ENCODE results near the gene PRR11. TPM values are rescaled to one million over a fixed set of nuclear protein-coding genes. Genes with fewer than 3 reads are reported as not detected.

PRR11 gene
- total and polyA plus RNA-seq, 2 of the 4 experiments (the other 2 are of a cell fraction), result 8.6 to 24.0 TPM

DNA sequence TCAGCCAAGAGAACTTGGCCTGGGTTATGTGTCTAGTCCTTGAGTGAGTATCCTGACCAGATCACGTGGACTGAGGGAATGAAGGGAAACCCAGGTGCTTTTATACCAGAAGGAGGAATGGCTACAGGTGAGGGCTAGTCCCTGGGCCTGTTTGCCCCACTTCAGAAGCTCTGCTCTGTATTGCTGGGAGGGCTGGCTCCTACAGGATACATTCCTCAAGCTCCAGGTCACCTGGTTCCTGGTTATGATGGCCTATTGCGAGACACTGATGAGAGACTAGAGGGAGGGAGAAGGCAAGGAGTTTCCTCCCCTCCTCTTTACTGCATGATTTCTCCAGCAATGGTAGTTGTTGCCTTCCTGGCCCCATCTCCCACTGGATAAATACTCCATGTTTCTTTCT, 35.3 kb downstream of the PRR11 start:
- Histone ChIP-seq H2AFZ (replicated peaks; ENCODE audit: low read length, poor library complexity) (no peak overlapping the region), H3K36me3 (ENCODE audit: control insufficient read depth, insufficient read depth, low read length) (peaks cover 4% of the 10 kb centered on the region), H2BK15ac (ENCODE audit: low read depth, low read length) (no peak overlapping the region), H4K5ac (ENCODE audit: low read depth, low read length) (peak overlapping the region; percentile 45; the same call in 1 of the 2 replicates), H4K91ac (ENCODE audit: insufficient read depth, low read depth, low read length) (no peak overlapping the region), H3K4me3 (ENCODE audit: insufficient read depth, low read depth, low read length) (no peak overlapping the region), H2BK120ac (ENCODE audit: low read depth, low read length) (no peak overlapping the region), H3K56ac (ENCODE audit: extremely low read depth, insufficient read depth, low read length) (no peak overlapping the region), H3K4me1 (ENCODE audit: control insufficient read depth, insufficient read depth, low read length) (no peaks in the 10 kb centered on the region), H4K8ac (ENCODE audit: low read depth in 2 of 2, low read length in 2 of 2) (no peak overlapping the region), H2BK20ac (ENCODE audit: low read depth, low read length) (no peak overlapping the region), H4K20me1 (ENCODE audit: insufficient read depth, low read length) (no peaks in the 10 kb centered on the region), H3K9ac (ENCODE audit: low read depth, low read length) (no peak overlapping the region), H2BK5ac (ENCODE audit: low read depth, low read length, poor library complexity, severe bottlenecking) (no peak overlapping the region), H3K27me3 (ENCODE audit: control insufficient read depth, insufficient read depth, low read length) (no peaks in the 10 kb centered on the region), H3K27ac (ENCODE audit: insufficient read depth, low read length) (no peak overlapping the region), H3K18ac (ENCODE audit: low read depth, low read length) (no peak overlapping the region), H3K9me1 (ENCODE audit: insufficient read depth, low read length) (no peaks in the 10 kb centered on the region), H3K23ac (ENCODE audit: low read depth, low read length) (no peak overlapping the region), H3K9me3 (ENCODE audit: control insufficient read depth, insufficient read depth, low read length) (no peaks in the 10 kb centered on the region), H2AK9ac (replicated peaks; ENCODE audit: low read depth, low read length, poor library complexity) (no peak overlapping the region), H2AK5ac (ENCODE audit: low read depth, low read length) (no peak overlapping the region), H3K4ac (ENCODE audit: low read depth, low read length) (no peak overlapping the region), H3K4me2 (ENCODE audit: low read depth, low read length) (no peak overlapping the region), H3K79me1 (ENCODE audit: low read depth in 1 of 2, low read length in 2 of 2) (peaks cover 0 to 4% of the 10 kb centered on the region in 2 experiments; a peak in 2 of 4 replicates), H3K14ac (replicated peaks; ENCODE audit: low read depth, low read length) (no peak overlapping the region)
- ChIA-PET POLR2A (ENCODE audit: unreplicated experiment) (no interaction called here), CTCF (no interaction called here)
- ATAC-seq (ENCODE audit: low read depth) (no peak), DNase-seq (no peak)
- TF ChIP-seq, protein P1, sequence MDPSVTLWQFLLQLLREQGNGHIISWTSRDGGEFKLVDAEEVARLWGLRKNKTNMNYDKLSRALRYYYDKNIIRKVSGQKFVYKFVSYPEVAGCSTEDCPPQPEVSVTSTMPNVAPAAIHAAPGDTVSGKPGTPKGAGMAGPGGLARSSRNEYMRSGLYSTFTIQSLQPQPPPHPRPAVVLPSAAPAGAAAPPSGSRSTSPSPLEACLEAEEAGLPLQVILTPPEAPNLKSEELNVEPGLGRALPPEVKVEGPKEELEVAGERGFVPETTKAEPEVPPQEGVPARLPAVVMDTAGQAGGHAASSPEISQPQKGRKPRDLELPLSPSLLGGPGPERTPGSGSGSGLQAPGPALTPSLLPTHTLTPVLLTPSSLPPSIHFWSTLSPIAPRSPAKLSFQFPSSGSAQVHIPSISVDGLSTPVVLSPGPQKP (IDR thresholded peaks at IDR 0.05; ENCODE audit: borderline replicate concordance, low read depth, low read length), result no peak
- no peak for TF ChIP-seq FOS (IDR thresholded peaks at IDR 0.05; ENCODE audit: low read depth, low read length)
- no peak for TF ChIP-seq MAFK (IDR thresholded peaks at IDR 0.05; ENCODE audit: low read depth, low read length)
- TF ChIP-seq RCOR1 (IDR thresholded peaks at IDR 0.05; ENCODE audit: insufficient replicate concordance, low read length), result no peak
- no peak for TF ChIP-seq BHLHE40 (IDR thresholded peaks at IDR 0.05; ENCODE audit: low read depth, low read length)
- TF ChIP-seq RFX5 (IDR thresholded peaks at IDR 0.05; ENCODE audit: low read depth, low read length), result no peak
- TF ChIP-seq, protein P2, sequence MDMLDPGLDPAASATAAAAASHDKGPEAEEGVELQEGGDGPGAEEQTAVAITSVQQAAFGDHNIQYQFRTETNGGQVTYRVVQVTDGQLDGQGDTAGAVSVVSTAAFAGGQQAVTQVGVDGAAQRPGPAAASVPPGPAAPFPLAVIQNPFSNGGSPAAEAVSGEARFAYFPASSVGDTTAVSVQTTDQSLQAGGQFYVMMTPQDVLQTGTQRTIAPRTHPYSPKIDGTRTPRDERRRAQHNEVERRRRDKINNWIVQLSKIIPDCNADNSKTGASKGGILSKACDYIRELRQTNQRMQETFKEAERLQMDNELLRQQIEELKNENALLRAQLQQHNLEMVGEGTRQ (IDR thresholded peaks at IDR 0.05; ENCODE audit: low read depth, low read length), result no peak
- TF ChIP-seq CHD1 (IDR thresholded peaks at IDR 0.05; ENCODE audit: low read depth, low read length), result no peak
- TF ChIP-seq, protein P3, sequence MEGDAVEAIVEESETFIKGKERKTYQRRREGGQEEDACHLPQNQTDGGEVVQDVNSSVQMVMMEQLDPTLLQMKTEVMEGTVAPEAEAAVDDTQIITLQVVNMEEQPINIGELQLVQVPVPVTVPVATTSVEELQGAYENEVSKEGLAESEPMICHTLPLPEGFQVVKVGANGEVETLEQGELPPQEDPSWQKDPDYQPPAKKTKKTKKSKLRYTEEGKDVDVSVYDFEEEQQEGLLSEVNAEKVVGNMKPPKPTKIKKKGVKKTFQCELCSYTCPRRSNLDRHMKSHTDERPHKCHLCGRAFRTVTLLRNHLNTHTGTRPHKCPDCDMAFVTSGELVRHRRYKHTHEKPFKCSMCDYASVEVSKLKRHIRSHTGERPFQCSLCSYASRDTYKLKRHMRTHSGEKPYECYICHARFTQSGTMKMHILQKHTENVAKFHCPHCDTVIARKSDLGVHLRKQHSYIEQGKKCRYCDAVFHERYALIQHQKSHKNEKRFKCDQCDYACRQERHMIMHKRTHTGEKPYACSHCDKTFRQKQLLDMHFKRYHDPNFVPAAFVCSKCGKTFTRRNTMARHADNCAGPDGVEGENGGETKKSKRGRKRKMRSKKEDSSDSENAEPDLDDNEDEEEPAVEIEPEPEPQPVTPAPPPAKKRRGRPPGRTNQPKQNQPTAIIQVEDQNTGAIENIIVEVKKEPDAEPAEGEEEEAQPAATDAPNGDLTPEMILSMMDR (conservative IDR thresholded peaks at IDR 0.05; ENCODE audit: low read depth, low read length), result no peak
- TF ChIP-seq CEBPB (IDR thresholded peaks at IDR 0.05; ENCODE audit: low read depth, low read length), result no peak
- no peak for TF ChIP-seq RAD21 (IDR thresholded peaks at IDR 0.05; ENCODE audit: low read length)
- no peak for TF ChIP-seq MXI1 (IDR thresholded peaks at IDR 0.05; ENCODE audit: borderline replicate concordance, low read depth, low read length)
- no peak for TF ChIP-seq MAZ (IDR thresholded peaks at IDR 0.05; ENCODE audit: borderline replicate concordance, low read depth, low read length)
- no CpG with 5 or more reads among the region's 2 CpGs for WGBS, 2 experiments (ENCODE audit: extremely low coverage in 2 of 2, insufficient read length in 1 of 2)
- intact Hi-C loops (cut with micrococcal nuclease) (no loop called here), in situ Hi-C loops (cut with MboI; ENCODE audit: low sequenced_read_pairs) (no loop called here), dilution Hi-C loops (cut with HindIII; ENCODE audit: low sequenced_read_pairs, unreplicated experiment) (no loop called here)
- no TSS peak for BruUV-seq (replicated peaks)
